Measurements from ENCODE around the gene CLTB.

- TF ChIP-seq CTCF (IDR thresholded peaks at IDR 0.05) (no peak), POLR2A (IDR thresholded peaks at IDR 0.05) (no peak)
Measured at GRCh38 chr5:176394881-176395675, 21.3 kb downstream of the CLTB start.

Data from body of pancreas (tissue), 4 donors.